Small intestine (tissue), 7 donors: ENCODE measurements around the gene OR7A17. TPM values are rescaled to one million over a fixed set of nuclear protein-coding genes. Genes with fewer than 3 reads are reported as not detected.

Experiments used
- DNase-seq, 2 donors: peaks; one replicate each; pipeline versions ENCODE4 v3.0.0 to v3.0.0-alpha.2; 2013
- FAIRE-seq: peaks from 2 replicates; lab custom pipeline; 2012; peaks lifted over from hg19 to GRCh38; lab: Jason Lieb, UNC
- H3K27ac ChIP-seq, 3 donors: one replicate each; pipeline ENCODE4 v1.5.1; 2013; ENCODE audit warnings: low read length in 2 of 3, mild to moderate bottlenecking in 2 of 3, control low read depth in 1 of 3, inconsistent platforms in 1 of 3, low read depth in 1 of 3, moderate library complexity in 1 of 3
- H3K27me3 ChIP-seq, 3 donors: one replicate each; pipeline ENCODE4 v1.6.1; 2013; ENCODE audit warnings: low read length in 3 of 3, inconsistent platforms in 1 of 3; ENCODE audit not compliant: control insufficient read depth in 3 of 3, insufficient read depth in 3 of 3
- H3K36me3 ChIP-seq, 3 donors: one replicate each; pipeline ENCODE4 v1.6.1; 2013; ENCODE audit warnings: low read length in 3 of 3, inconsistent platforms in 1 of 3, low read depth in 1 of 3, mild to moderate bottlenecking in 1 of 3, moderate library complexity in 1 of 3; ENCODE audit not compliant: control insufficient read depth in 3 of 3, insufficient read depth in 2 of 3
- H3K4me1 ChIP-seq, 3 donors: one replicate each; pipeline ENCODE4 v1.6.1; 2013; ENCODE audit warnings: low read length in 2 of 3, inconsistent platforms in 1 of 3, low read depth in 1 of 3, mild to moderate bottlenecking in 1 of 3, moderate library complexity in 1 of 3; ENCODE audit not compliant: control insufficient read depth in 3 of 3, insufficient read depth in 2 of 3
- H3K4me3 ChIP-seq, 3 donors: one replicate each; pipeline ENCODE4 v1.5.1; 2013; ENCODE audit warnings: low read length in 3 of 3, control low read depth in 1 of 3, inconsistent platforms in 1 of 3, low read depth in 1 of 3, mild to moderate bottlenecking in 1 of 3, moderate library complexity in 1 of 3
- H3K9me3 ChIP-seq, 2 donors: one replicate each; pipeline ENCODE4 v1.6.1; 2013; ENCODE audit warnings: low read depth in 1 of 2, low read length in 1 of 2; ENCODE audit not compliant: control insufficient read depth in 2 of 2, insufficient read depth in 1 of 2
- WGBS, 3 donors: extraction: QIAGEN DNeasy Blood & Tissue Kit; methylation state at CpG; one replicate each; pipeline ENCODE4 v1.1.7; 2013; 5-methylcytosine and 5-hydroxymethylcytosine counted together
- polyA plus RNA-seq, 4 donors: library from polyadenylated mRNA; stranded (reverse) in 3 of 4; unstranded in 1 of 4; fragments of 200-250 nt in 3 of 4; fragments of 120-200 nt in 1 of 4; gene quantifications; one replicate each; pipeline versions ENCODE4 v1.2.1 to v1.2.3, GENCODE V29; 2013
- donor health status: healthy with polysubstance abuse.
- donor health status: control.
- donor health status: control.
- donor health status: Bipolar disorder and iron deficiency.
- donor health status: healthy.

The OR7A17 gene
- polyA plus RNA-seq, 4 donors, result not detected

GRCh38 chr19:14830702-14831101 is 55.2 kb downstream of the OR7A17 start:
- Histone ChIP-seq H3K9me3 (no peaks in the 10 kb centered on the region), H3K27me3 (peaks cover 0 to 5% (median 0%) of the 10 kb centered on the region in 3 donors), H3K4me1 (no peaks in the 10 kb centered on the region), H3K4me3 (no peak overlapping the region), H3K27ac (no peak overlapping the region), H3K36me3 (no peaks in the 10 kb centered on the region)
- DNase-seq (no peak), FAIRE-seq (no peak)
- 15 to 40% (median 29%) methylated on average over 4 of the region's 4 CpGs for WGBS, 3 donors

Other genes starting within 250 kb of the OR7A17 start
- gene ADGRE3, start 211.3 kb downstream of the OR7A17 start, polyA plus RNA-seq, result under 1 TPM in 3 of 4 donors, not detected in 1; 0.03 to 0.77 (median 0.54) TPM
- gene ZNF333, start 196.1 kb downstream of the OR7A17 start, polyA plus RNA-seq, result 10 to 100 TPM in 1 of 4 donors, 1 to 10 TPM in 3; 2.7 to 10.3 (median 4.5) TPM
- gene ADGRE2, start 107.6 kb downstream of the OR7A17 start, polyA plus RNA-seq, result 1 to 10 TPM in 1 of 4 donors, under 1 TPM in 3; 0.22 to 1.2 (median 0.58) TPM
- gene OR7A5, start 50.9 kb downstream of the OR7A17 start, polyA plus RNA-seq, result not detected
- gene OR7C1, start 50.9 kb downstream of the OR7A17 start, polyA plus RNA-seq, result under 1 TPM in 1 of 4 donors, not detected in 3; 0.04 TPM
- gene OR7A10, start 37.2 kb downstream of the OR7A17 start, polyA plus RNA-seq, result not detected
- gene OR7C2, start 55.4 kb upstream of the OR7A17 start, polyA plus RNA-seq, result not detected
- under 1 TPM in 2 of 4 donors, not detected in 2; 0.06 TPM for gene SLC1A6, start 93.7 kb upstream of the OR7A17 start, polyA plus RNA-seq
- gene CASP14, start 163.3 kb upstream of the OR7A17 start, polyA plus RNA-seq, result not detected
- not detected for gene OR1I1, start 196.1 kb upstream of the OR7A17 start, polyA plus RNA-seq
- 1 to 10 TPM in 3 of 4 donors, under 1 TPM in 1; 0.45 to 5.4 (median 3.3) TPM for gene SYDE1, start 221.3 kb upstream of the OR7A17 start, polyA plus RNA-seq